Lower leg skin (tissue), 4 donors: ENCODE measurements around the gene PIGQ. TPM values are rescaled to one million over a fixed set of nuclear protein-coding genes. Genes with fewer than 3 reads are reported as not detected.

Experiments
- DNase-seq, 2 donors: peaks; one replicate each; pipeline ENCODE4 v3.0.0-alpha.2; 2019; ENCODE audit warnings: low spot score in 2 of 2
- H3K4me3 ChIP-seq: fragments of 200-600 bp; sonication (generic); 2 replicates; pipeline ENCODE4 v1.5.1; 2017; ENCODE audit warnings: mild to moderate bottlenecking, low read depth; ENCODE audit not compliant: poor library complexity, severe bottlenecking
- POLR2A ChIP-seq, 2 donors: fragments of 450-650 bp; IDR thresholded peaks; one replicate each; pipeline ENCODE4 v1.6.1; 2016 to 2017; ENCODE audit warnings: antibody characterized with exemption in 2 of 2, mild to moderate bottlenecking in 1 of 2, moderate library complexity in 1 of 2
- WGBS, 2 donors: methylation state at CpG; one replicate each; pipeline ENCODE4 v1.1.5; 2018; 5-methylcytosine and 5-hydroxymethylcytosine counted together
- intact Hi-C: fragments of 100-400 bp; cut with DNase I; formaldehyde crosslinking; loops from one replicate; pipeline ENCODE4 v1.15.0; 2023; ENCODE audit warnings: low total_unique reads
- total RNA-seq, 4 donors: library from RNA; depleted of rRNA; stranded (reverse); fragments of >200 nt; gene quantifications; one replicate each; pipeline ENCODE4 v1.1.0, GENCODE V29; 2016
- TF ChIP-seq, protein P1 (sequence below), 3 donors: fragments of 450-650 bp; IDR thresholded peaks; one replicate each; pipeline ENCODE4 v1.5.1; 2016; ENCODE audit warnings: antibody characterized with exemption in 3 of 3, mild to moderate bottlenecking in 3 of 3, moderate library complexity in 2 of 3

PIGQ gene
- total RNA-seq, 4 donors from 2014 or later: 33.2 to 46.1 (median 43.5) TPM

DNA sequence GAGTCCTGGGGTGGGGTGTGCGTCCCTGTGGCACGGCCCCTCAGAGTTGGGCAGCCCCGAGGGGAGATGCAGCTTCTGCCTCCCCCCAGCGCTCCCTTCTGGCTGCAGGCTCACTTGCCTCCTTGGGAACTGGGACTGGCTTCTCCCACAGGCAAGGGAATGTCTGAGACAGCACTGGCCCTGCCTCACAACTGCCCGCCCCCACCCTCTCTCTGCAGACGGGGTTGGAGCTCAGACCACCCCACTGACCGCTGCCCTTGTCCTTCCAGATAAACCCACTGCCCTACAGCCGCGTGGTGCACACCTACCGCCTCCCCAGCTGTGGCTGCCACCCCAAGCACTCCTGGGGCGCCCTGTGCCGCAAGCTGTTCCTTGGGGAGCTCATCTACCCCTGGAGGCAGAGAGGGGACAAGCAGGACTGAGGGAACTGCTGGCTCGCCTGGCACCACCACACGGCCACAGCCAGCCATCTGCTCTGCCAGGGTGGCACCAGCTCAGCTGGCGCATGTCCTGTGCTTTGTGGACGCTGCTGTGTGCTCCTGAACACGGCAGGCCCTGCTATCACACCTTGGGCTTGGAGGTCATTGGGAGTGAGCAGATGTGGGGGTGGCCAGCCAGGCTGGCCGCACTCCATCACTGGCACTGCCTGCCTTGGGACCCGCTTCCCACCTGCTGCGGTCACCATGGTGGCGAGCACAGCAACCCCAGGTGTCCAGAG is 13.0 kb downstream of the PIGQ start:
- no peak overlapping the region for H3K4me3 ChIP-seq
- 83 to 88% methylated on average over 12 to 17 of the region's 21 CpGs for WGBS, 2 donors
- TF ChIP-seq POLR2A (IDR thresholded peaks at IDR 0.05): no peak
- TF ChIP-seq, protein P1, sequence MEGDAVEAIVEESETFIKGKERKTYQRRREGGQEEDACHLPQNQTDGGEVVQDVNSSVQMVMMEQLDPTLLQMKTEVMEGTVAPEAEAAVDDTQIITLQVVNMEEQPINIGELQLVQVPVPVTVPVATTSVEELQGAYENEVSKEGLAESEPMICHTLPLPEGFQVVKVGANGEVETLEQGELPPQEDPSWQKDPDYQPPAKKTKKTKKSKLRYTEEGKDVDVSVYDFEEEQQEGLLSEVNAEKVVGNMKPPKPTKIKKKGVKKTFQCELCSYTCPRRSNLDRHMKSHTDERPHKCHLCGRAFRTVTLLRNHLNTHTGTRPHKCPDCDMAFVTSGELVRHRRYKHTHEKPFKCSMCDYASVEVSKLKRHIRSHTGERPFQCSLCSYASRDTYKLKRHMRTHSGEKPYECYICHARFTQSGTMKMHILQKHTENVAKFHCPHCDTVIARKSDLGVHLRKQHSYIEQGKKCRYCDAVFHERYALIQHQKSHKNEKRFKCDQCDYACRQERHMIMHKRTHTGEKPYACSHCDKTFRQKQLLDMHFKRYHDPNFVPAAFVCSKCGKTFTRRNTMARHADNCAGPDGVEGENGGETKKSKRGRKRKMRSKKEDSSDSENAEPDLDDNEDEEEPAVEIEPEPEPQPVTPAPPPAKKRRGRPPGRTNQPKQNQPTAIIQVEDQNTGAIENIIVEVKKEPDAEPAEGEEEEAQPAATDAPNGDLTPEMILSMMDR (IDR thresholded peaks at IDR 0.05): no peak
- DNase-seq: no peak
- intact Hi-C loops: no loop called here

DNA sequence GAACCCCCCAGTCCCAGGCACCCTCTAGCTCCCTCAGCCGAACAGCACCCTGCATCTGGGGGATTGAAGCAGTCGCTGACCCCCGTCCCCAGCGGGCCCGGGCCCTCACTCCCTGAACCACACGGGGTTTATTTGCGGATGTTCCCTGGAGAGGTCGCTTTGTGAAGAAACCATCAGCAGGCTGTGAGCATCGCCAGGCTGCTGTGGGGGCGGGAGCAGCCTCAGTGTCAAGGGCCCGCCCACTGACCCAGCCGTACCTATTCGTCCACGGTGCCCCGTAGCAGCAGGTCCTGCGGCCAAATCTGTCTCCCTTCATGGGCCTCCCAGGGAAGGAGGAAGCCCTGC is 13.7 kb downstream of the PIGQ start:
- intact Hi-C loops: no loop called here

DNA sequence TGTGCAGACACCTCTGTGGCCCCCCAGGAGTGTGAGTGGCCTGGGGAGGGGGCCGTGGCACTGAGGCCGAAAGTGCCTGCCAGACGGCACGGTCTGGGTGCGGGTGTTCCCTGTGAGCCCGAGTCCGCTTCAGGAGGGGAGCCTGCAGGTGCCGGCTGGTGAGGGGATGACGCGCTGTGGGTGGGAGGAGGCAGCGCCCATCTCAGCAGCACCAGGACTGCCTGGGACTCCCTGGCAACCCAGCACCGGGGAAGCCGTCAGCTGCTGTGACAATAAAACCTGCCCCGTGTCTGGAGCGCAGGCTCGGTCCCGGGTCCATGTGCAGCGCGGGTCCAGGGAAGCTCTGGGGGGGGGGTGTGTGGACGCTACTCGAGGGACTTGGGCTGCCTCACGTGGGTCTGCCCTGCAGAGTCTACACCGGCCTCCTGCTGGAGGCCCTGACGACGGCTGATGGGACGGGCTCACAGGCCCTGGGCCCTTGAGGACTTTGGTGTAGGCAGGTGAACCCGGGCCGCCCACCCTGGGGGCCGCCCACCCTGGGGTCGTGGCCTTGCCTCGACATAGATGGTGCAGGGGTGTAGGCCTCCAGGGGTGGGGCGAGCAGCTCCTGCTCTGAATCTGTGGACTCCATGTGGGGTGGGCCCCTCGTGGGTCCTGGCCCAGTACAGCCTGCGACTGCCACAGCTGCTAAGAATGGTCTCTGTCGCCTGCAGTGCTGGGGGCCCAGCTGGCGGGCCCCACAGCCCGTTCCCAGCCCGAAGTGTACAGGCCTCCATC is 14.2 kb downstream of the PIGQ start:
- WGBS, 2 donors: 33 to 48% methylated on average over 15 to 25 of the region's 38 CpGs
- H3K4me3 ChIP-seq: no peak overlapping the region
- intact Hi-C loops: no loop called here
- no peak for DNase-seq
- TF ChIP-seq, protein P1 (IDR thresholded peaks at IDR 0.05): no peak
- TF ChIP-seq POLR2A (IDR thresholded peaks at IDR 0.05): no peak

More for the DNA sequence above, 13.7 kb downstream of the PIGQ start:
- TF ChIP-seq, protein P1 (IDR thresholded peaks at IDR 0.05): no peak
- no peak for TF ChIP-seq POLR2A (IDR thresholded peaks at IDR 0.05)
- no peak for DNase-seq
- WGBS, 2 donors: 43 to 49% methylated on average over 7 to 13 of the region's 16 CpGs
- no peak overlapping the region for H3K4me3 ChIP-seq

DNA sequence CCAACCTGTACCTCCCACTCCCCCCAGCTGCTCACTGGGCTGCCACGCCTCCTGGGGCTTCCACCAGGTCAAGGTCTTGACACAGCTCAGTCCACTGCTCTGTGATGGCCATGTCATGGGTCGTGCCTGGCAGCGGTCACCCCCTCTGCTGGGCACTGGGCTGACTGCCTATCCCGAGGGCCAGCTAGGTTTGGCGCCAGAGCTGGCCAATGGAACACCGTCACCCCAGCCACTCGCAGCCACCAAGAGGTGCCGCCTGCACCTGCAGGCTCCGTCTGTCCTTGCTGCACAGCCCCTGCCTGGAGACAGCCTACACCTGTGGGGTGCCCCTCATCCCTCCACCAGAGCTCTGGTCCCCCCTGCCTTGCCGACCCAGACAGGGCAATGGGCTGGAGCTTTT is 15.6 kb downstream of the PIGQ start:
- TF ChIP-seq POLR2A (IDR thresholded peaks at IDR 0.05): no peak
- TF ChIP-seq, protein P1 (IDR thresholded peaks at IDR 0.05): no peak
- no peak overlapping the region for H3K4me3 ChIP-seq
- WGBS, 2 donors: 21 to 33% methylated on average over 3 to 9 of the region's 10 CpGs
- no peak for DNase-seq
- intact Hi-C loops: no loop called here

DNA sequence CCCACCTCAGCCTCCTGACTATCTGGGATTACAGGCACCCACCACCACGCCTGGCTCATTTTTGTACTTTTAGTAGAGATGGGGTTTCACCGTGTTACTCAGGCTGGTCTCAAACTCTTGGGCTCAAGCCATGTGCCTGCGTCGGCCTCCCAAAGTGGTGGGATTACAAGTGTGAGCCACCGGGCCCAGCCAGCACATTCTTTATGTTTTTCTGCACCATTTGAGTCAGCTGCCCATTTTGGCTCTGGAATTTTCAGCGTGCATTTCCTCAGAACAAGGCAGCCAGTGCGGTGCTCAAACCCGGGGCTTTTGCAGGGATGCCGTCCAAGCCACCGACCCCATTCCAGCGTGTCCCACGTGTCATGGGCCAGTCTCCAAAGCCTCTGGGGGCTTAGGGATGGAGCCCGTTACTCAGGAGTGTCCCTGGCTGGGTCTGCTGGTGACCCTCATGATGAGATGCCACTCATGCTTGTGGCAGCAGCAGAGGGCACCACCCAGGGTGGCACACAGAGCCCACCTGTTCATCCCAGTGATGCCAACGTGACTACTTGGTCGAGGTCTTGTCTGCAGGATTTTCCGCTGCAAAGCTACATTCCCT is 16.4 kb downstream of the PIGQ start:
- intact Hi-C loops: no loop called here
- 29 to 39% methylated on average over 9 to 16 of the region's 16 CpGs for WGBS, 2 donors
- DNase-seq: no peak
- no peak for TF ChIP-seq POLR2A (IDR thresholded peaks at IDR 0.05)
- TF ChIP-seq, protein P1 (IDR thresholded peaks at IDR 0.05): no peak
- H3K4me3 ChIP-seq: no peak overlapping the region
